BLaER1 treated with 17β-estradiol and CSF1 and Interleukin-3, amounts not matched to agents 10 nM and 100 nM (cell line): ENCODE data around the gene ZNF107.
A peak's percentile ranks its signal among the peaks of the same experiment; 100 is the strongest.

Experiments
- H3K27ac ChIP-seq, 11 experiments: shearing (Covaris generic); formaldehyde crosslinking; 2 replicates each; pipeline ENCODE4 v1.8.1; 2022
- H3K27me3 ChIP-seq, 11 experiments: shearing (Covaris generic); formaldehyde crosslinking; 2 replicates each; pipeline ENCODE4 v1.8.1; 2022
- H3K36me3 ChIP-seq, 11 experiments: shearing (Covaris generic); formaldehyde crosslinking; 2 replicates each; pipeline ENCODE4 v1.8.1; 2022
- H3K4me1 ChIP-seq, 10 experiments: shearing (Covaris generic); formaldehyde crosslinking; 2 replicates each; pipeline ENCODE4 v1.8.1; 2022
- H3K4me2 ChIP-seq, 11 experiments: shearing (Covaris generic); formaldehyde crosslinking; 2 replicates each; pipeline ENCODE4 v1.8.1; 2022
- H3K4me3 ChIP-seq, 10 experiments: shearing (Covaris generic); formaldehyde crosslinking; 2 replicates each; pipeline ENCODE4 v1.8.1; 2022
- H3K9ac ChIP-seq, 11 experiments: shearing (Covaris generic); formaldehyde crosslinking; 2 replicates each; pipeline ENCODE4 v1.8.1; 2022
- H3K9me3 ChIP-seq, 11 experiments: shearing (Covaris generic); formaldehyde crosslinking; replicated peaks in 1 of 11; 2 replicates each; pipeline ENCODE4 v1.8.1; 2022
- H4K20me1 ChIP-seq, 11 experiments: shearing (Covaris generic); formaldehyde crosslinking; 2 replicates each; pipeline ENCODE4 v1.8.1; 2022
- Cebpa-rat ChIP-seq, 11 experiments: shearing (Covaris generic); IDR thresholded peaks; 2 replicates each; pipeline ENCODE4 v1.8.1; 2022

ZNF107 gene

DNA sequence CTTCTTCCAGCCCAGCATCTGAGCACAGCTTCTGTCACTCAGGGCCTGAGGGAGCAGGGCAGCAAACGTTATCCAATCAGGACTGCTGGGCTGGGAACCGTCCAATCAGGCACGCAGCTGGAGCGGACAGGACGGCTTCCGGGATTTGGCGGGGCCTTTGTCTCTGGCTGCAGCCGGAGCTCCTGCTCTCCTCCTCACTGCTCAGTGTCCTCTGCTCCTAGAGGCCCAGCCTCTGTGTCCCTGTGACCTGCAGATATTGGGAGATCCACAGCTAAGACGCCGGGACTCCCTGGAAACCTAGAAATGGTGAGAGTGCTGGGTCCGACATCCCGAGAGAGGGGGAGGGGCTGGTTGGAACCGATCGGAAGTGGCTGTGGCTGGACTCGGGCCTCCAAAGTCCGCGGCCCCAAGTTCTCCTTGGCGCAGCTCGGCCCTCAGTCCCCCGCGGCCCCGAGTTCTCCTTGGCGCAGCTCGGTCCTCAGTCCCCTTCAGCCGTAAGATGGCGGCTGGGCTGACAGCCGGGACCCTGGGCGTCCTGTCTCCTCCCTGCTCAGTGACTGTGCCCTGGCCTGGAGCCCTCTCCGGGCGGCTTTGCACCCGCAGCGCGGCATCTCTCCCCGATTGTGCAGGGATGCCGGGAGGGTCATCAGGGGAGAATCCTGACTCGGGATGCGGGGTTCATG is at the start of gene ZNF107:
Gene ZNF107 (plus strand): TSS at position 154 of the 683 bp plus-strand sequence. CDS start 150 bp downstream, at position 304.
- Histone ChIP-seq H3K27me3 (no peaks in the 10 kb centered on the region), H3K4me3 (peak within 1 kb of the TSS; percentile 65 to 100 (median 86)), H4K20me1 (peaks cover 0 to 5% (median 0%) of the 10 kb centered on the region in 11 experiments; a peak in 4 of 22 replicates), H3K36me3 (peaks cover 25 to 40% (median 36%) of the 10 kb centered on the region in 11 experiments), H3K9me3 (peaks cover 34 to 48% (median 45%) of the 10 kb centered on the region in 11 experiments), H3K9ac (peak within 1 kb of the TSS; percentile 86 to 100 (median 95)), H3K4me1 (peaks cover 6 to 19% (median 13%) of the 10 kb centered on the region in 10 experiments; a peak in 19 of 20 replicates), H3K4me2 (peak within 1 kb of the TSS; percentile 76 to 91 (median 85)), H3K27ac (peak within 1 kb of the TSS; percentile 77 to 99 (median 95))
- TF ChIP-seq Cebpa-rat (IDR thresholded peaks at IDR 0.05), result no peak

- Histone ChIP-seq H4K20me1 (no peaks in the 10 kb centered on the region), H3K4me3 (no peak overlapping the region), H3K9ac (no peak overlapping the region), H3K27ac (no peak overlapping the region), H3K4me2 (no peak overlapping the region), H3K9me3 (peaks cover 20 to 43% (median 29%) of the 10 kb centered on the region in 11 experiments), H3K36me3 (no peaks in the 10 kb centered on the region), H3K4me1 (no peaks in the 10 kb centered on the region), H3K27me3 (no peaks in the 10 kb centered on the region)
- TF ChIP-seq Cebpa-rat (IDR thresholded peaks at IDR 0.05), result no peak
Observed at GRCh38 chr7:64618785-64619456, 47.0 kb upstream of the ZNF107 start.

- H3K27ac ChIP-seq, result no peak overlapping the region
- TF ChIP-seq Cebpa-rat (IDR thresholded peaks at IDR 0.05), result no peak
- H3K27me3 ChIP-seq, result no peaks in the 10 kb centered on the region
- no peak overlapping the region for H3K4me2 ChIP-seq
- H3K4me3 ChIP-seq, result no peak overlapping the region
- H3K36me3 ChIP-seq, result no peaks in the 10 kb centered on the region
- H3K9me3 ChIP-seq, result peaks cover 20 to 43% (median 29%) of the 10 kb centered on the region in 11 experiments
- no peaks in the 10 kb centered on the region for H4K20me1 ChIP-seq
- no peak overlapping the region for H3K9ac ChIP-seq
- no peaks in the 10 kb centered on the region for H3K4me1 ChIP-seq
Observed at GRCh38 chr7:64619705-64620104, 46.2 kb upstream of the ZNF107 start.

DNA sequence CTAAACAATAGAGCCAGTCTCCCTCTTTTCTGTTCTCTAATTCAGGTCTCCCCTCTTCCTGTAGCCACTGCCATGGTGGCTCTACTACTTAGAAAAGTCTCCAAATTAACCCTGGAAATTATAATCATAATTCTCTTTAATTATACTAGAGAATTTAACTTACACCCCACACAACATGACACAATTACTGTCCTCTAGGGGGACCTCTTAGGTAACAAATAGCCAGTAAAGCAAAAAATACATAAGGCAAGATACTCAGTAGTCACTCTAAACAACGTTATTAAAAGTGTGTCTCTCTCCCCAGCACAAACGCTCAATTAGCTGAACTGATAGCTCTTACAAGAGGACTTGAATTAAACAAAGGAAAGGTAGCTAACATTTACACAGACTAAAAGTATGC is 44.3 kb upstream of the ZNF107 start:
- no peak for TF ChIP-seq Cebpa-rat (IDR thresholded peaks at IDR 0.05)
- Histone ChIP-seq H4K20me1 (no peaks in the 10 kb centered on the region), H3K4me3 (no peak overlapping the region), H3K9me3 (peaks cover 20 to 43% (median 29%) of the 10 kb centered on the region in 11 experiments), H3K4me1 (no peaks in the 10 kb centered on the region), H3K4me2 (no peak overlapping the region), H3K36me3 (no peaks in the 10 kb centered on the region), H3K9ac (no peak overlapping the region), H3K27me3 (no peaks in the 10 kb centered on the region), H3K27ac (no peak overlapping the region)

- Histone ChIP-seq H3K27me3 (no peaks in the 10 kb centered on the region), H3K9me3 (peaks cover 9 to 25% (median 16%) of the 10 kb centered on the region in 11 experiments), H3K4me2 (no peak overlapping the region), H3K4me1 (no peaks in the 10 kb centered on the region), H4K20me1 (no peaks in the 10 kb centered on the region), H3K27ac (no peak overlapping the region), H3K4me3 (no peak overlapping the region), H3K9ac (no peak overlapping the region), H3K36me3 (no peaks in the 10 kb centered on the region)
- no peak for TF ChIP-seq Cebpa-rat (IDR thresholded peaks at IDR 0.05)
Observed at GRCh38 chr7:64625114-64626082, 40.5 kb upstream of the ZNF107 start.

DNA sequence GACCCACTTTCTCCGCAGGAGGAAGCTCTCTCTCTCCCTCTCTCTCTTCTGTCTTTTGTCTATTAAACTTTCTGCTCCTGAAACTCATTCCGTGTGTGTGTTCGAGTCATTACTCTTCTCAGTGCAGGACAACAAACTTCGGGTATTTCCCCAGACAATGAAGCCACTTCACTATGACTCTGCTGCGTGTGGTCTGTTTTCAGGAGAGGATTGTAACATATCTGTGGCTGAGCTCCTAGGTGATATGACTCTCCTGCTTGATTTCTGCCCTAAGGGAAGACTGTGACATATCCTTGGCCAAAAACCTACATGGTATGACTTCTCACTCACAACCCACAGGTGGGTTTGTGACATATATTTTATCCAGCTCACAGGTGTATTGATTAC is 39.9 kb upstream of the ZNF107 start:
- Histone ChIP-seq H3K4me3 (no peak overlapping the region), H3K4me2 (no peak overlapping the region), H3K9me3 (peaks cover 2 to 19% (median 10%) of the 10 kb centered on the region in 11 experiments; a peak in 19 of 22 replicates), H3K27me3 (no peaks in the 10 kb centered on the region), H3K36me3 (no peaks in the 10 kb centered on the region), H3K27ac (no peak overlapping the region), H3K4me1 (no peaks in the 10 kb centered on the region), H4K20me1 (no peaks in the 10 kb centered on the region), H3K9ac (no peak overlapping the region)
- no peak for TF ChIP-seq Cebpa-rat (IDR thresholded peaks at IDR 0.05)

DNA sequence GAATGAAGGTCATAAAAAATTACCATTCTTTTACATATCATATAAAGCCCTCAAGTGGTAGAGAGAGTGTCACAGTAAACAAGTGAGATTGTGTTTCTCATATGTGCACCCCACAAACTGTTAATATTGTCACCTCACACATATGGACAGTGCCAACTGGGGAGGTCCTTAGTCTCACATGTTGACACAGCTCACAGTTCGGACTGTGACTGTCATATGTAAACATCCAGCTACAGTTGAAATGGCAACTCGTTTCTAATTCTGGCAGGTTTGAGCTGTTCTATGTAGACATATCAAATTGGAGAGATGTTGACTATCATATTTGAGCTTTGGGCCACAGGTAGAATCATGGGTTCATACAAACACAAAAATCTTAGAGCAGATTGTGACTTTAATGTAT is 39.4 kb upstream of the ZNF107 start:
- Histone ChIP-seq H3K9me3 (peaks cover 0 to 14% (median 6%) of the 10 kb centered on the region in 11 experiments; a peak in 12 of 22 replicates), H3K4me2 (no peak overlapping the region), H3K27ac (no peak overlapping the region), H4K20me1 (no peaks in the 10 kb centered on the region), H3K36me3 (no peaks in the 10 kb centered on the region), H3K9ac (no peak overlapping the region), H3K4me1 (no peaks in the 10 kb centered on the region), H3K27me3 (no peaks in the 10 kb centered on the region), H3K4me3 (no peak overlapping the region)
- no peak for TF ChIP-seq Cebpa-rat (IDR thresholded peaks at IDR 0.05)

- no peaks in the 10 kb centered on the region for H3K27me3 ChIP-seq
- no peak overlapping the region for H3K4me3 ChIP-seq
- peaks cover 0 to 4% (median 0%) of the 10 kb centered on the region in 11 experiments; a peak in 3 of 22 replicates for H3K9me3 ChIP-seq
- TF ChIP-seq Cebpa-rat (IDR thresholded peaks at IDR 0.05), result peak in 1 of 11 experiments; percentile 10; a peak in 3 of 22 replicates
- H3K36me3 ChIP-seq, result no peaks in the 10 kb centered on the region
- no peaks in the 10 kb centered on the region for H3K4me1 ChIP-seq
- H3K27ac ChIP-seq, result no peak overlapping the region
- H4K20me1 ChIP-seq, result no peaks in the 10 kb centered on the region
- H3K9ac ChIP-seq, result no peak overlapping the region
- H3K4me2 ChIP-seq, result no peak overlapping the region
Observed at GRCh38 chr7:64628192-64628591, 37.7 kb upstream of the ZNF107 start.

DNA sequence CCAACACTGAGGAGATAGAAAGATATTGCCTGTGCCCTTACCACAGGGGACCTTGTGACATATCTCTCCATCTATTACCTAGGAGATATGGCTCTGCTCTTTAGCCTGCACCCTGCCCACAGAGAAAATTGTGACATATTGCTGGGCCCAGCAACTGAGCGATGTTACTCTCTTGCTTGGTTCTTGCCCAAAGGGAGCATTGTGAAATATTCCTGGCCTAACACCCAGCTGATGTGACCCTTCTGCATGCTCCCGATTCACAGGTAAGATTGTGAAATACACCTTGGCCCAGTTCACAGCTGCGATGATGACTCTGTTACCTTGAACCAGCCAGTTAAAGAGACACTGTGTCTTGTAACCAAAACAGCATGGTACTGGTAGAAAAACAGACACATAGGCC is 37.2 kb upstream of the ZNF107 start:
- H3K9me3 ChIP-seq, result peaks cover 0 to under 1% (median 0%) of the 10 kb centered on the region in 11 experiments; a peak in 2 of 22 replicates
- H3K36me3 ChIP-seq, result no peaks in the 10 kb centered on the region
- H4K20me1 ChIP-seq, result no peaks in the 10 kb centered on the region
- TF ChIP-seq Cebpa-rat (IDR thresholded peaks at IDR 0.05), result no peak
- no peak overlapping the region for H3K4me2 ChIP-seq
- H3K27me3 ChIP-seq, result no peaks in the 10 kb centered on the region
- no peak overlapping the region for H3K27ac ChIP-seq
- no peaks in the 10 kb centered on the region for H3K4me1 ChIP-seq
- no peak overlapping the region for H3K9ac ChIP-seq
- H3K4me3 ChIP-seq, result no peak overlapping the region
